ENCODE results near the gene HTR4. TPM values are rescaled to one million over a fixed set of nuclear protein-coding genes. Genes with fewer than 3 reads are reported as not detected.

The HTR4 gene
- total RNA-seq, 1 donor from 2014 or later, result not detected

Other genes with a start within 250 kb of the HTR4 start
- gene ADRB2, start 172.1 kb upstream of the HTR4 start, total RNA-seq, result 20.9 TPM

Data from tongue (tissue), 1 donor.